Endothelial cell of umbilical vein (primary cell): Measurements from ENCODE around the gene HIRA.
"Not testable (repeated sequence)": the region's sequence is repeated elsewhere in the genome, so short reads cannot be mapped to it uniquely, and the experiment has no call there.

Source experiments
- CTCF ChIP-seq, 2 donors: IDR thresholded peaks; 1 replicate in 1 of 2; 2 replicates in 1 of 2; pipeline ENCODE4 v1.5.1; 2011; ENCODE audit warnings: low read length in 2 of 2, mild to moderate bottlenecking in 2 of 2, moderate library complexity in 2 of 2, control low read depth in 1 of 2, inconsistent platforms in 1 of 2, low read depth in 1 of 2; ENCODE audit not compliant: insufficient read depth in 1 of 2; ENCODE audit errors: extremely low read depth in 1 of 2
- EZH2 ChIP-seq: IDR thresholded peaks from 2 replicates; pipeline ENCODE4 v1.6.1; 2012; ENCODE audit warnings: borderline replicate concordance, low read depth, mild to moderate bottlenecking, moderate library complexity, low read length, inconsistent platforms; ENCODE audit not compliant: severe bottlenecking

GRCh38 chr22:19436444-19437161 is 5.1 kb upstream of the HIRA start:
- TF ChIP-seq CTCF (IDR thresholded peaks at IDR 0.05; ENCODE audit: extremely low read depth in 1 of 2, insufficient read depth in 1 of 2, low read depth in 1 of 2, low read length in 2 of 2); EZH2: not testable (repeated sequence)
